NCI-H524 treated with DMSO at 0.1 percent for 48 hours (cell line): ENCODE measurements around the gene LYPLA2.
"Not testable (repeated sequence)": the region's sequence is repeated elsewhere in the genome, so short reads cannot be mapped to it uniquely, and the experiment has no call there.

Source experiments
- DNase-seq: peaks from one replicate; lab custom pipeline; 2025; lab: John Stamatoyannopoulos, UW

Gene LYPLA2

DNA sequence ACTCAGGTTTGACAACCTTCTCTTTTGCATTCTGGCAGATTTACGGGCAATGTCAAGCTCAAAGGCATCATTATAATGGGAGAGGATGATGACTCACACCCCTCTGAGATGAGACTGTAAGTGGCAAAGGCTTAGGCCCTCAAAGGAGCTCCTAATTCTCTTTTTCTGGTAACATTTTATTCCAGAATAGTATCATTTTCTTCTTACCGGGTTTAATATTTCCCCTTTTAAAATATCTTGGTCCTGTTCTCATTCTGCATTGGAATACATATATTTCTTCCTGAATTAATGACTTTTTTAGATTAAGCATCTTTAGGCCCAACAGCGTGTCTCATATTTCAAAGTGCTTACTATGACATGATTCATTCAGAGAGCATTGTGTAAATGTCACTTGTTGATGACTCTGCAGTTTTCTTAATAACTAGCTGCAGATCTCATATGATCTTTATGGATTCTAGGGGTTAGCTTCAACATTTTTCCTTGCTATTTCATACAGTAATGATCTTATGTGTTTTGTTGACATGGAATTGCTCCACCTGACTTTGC is 11.0 kb upstream of the LYPLA2 start:
- no peak for DNase-seq

DNA sequence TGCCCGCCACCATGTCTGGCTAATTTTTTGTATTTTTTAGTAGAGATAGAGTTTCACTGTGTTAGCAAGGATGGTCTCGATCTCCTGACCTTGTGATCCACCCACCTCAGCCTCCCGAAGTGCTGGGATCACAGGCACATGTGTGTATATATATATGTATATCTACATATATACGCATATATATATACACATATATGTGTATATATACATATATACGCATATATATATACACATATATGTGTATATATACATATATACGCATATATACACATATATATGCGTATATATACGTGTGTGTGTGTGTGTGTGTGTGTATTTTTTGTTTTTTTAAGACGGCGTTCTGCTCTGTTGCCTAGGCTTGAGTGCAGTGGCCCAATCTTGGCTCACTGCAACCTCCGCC is 7.8 kb upstream of the LYPLA2 start:
- DNase-seq, result not testable (repeated sequence)

DNA sequence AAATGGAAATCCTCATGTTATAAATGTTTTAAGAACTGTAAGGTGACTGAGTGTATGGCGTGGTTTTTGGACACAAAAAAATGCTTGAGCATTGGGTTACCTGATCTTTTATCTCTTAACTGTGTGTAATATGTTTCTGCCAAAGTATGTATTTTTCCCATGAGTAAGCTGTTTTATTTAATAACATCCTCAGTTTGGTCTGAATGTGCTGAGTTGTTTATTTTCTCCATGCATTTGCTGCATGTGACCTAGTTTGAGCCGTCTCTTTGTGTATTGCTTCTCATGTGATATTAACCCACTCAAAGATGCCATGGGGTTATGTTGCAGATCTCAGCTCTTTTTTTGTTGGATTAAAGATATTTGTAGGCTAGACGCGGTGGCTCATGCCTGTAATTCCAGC is 6.1 kb upstream of the LYPLA2 start:
- no peak for DNase-seq

DNA sequence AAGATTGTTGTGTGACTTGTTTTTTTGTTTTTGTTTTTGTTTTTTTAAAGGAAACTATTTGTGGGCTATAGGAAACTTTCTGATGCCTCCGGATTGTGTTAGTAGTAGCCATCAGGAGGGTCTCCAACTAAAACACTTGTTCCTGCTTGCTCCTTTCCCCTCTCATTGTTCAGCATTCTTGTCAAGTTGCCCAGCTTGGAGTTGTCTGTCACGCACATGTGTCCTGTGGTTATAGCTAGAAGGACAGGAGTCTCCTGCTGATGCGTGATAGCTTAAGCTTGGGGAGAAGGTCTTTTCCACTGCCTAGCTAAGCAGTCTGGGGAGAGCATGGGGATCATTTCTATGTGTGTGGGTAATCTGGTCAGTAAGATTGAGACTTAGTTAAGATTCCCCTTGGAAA is 3.2 kb upstream of the LYPLA2 start:
- no peak for DNase-seq

DNA sequence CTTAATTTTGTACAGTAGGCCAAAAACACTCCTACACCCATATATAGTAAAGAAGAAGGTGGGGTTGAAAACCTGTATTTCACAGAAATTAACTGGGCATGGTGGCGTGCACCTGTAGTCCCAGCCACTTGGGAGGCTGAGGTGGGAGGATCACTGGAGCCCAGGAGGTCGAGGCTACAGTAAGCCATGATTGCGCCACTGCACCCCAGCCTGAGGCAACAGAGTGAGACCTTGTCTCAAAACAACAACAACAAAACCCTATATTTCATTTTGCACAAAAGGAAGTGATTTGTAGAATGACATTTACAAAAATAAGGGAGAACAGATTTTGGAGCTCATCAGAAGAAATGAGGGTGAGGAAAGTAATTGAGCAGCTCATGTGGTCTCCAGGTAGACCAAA is 2.2 kb upstream of the LYPLA2 start:
- no peak for DNase-seq

DNA sequence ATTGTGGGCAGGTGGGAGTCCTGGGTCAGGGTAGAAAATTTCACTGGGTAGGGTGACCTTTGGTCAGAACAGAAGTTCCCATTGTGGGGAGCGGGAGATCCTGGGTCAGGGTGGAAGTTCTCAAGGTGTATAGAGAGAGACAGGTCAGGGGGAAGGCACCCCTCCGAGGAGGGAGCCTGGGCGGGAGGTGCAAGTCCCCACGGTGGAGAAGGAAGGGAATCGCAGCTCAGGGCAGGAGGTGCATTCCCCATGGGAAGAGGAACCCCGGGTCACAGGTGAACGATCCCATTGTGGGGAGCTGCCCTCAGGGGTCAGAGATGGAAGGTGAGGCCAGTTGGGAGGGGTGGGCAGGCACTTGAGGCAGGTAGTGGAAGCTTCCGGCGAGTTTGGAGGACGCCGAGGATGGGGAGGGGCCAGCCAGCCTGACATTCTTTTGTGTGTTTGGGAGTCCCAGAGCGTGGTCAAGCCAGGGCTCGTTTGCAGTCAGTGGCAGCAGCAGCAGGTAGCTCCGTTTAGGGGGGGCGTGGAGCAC is 637 bp downstream of the LYPLA2 start:
- DNase-seq, result no peak

DNA sequence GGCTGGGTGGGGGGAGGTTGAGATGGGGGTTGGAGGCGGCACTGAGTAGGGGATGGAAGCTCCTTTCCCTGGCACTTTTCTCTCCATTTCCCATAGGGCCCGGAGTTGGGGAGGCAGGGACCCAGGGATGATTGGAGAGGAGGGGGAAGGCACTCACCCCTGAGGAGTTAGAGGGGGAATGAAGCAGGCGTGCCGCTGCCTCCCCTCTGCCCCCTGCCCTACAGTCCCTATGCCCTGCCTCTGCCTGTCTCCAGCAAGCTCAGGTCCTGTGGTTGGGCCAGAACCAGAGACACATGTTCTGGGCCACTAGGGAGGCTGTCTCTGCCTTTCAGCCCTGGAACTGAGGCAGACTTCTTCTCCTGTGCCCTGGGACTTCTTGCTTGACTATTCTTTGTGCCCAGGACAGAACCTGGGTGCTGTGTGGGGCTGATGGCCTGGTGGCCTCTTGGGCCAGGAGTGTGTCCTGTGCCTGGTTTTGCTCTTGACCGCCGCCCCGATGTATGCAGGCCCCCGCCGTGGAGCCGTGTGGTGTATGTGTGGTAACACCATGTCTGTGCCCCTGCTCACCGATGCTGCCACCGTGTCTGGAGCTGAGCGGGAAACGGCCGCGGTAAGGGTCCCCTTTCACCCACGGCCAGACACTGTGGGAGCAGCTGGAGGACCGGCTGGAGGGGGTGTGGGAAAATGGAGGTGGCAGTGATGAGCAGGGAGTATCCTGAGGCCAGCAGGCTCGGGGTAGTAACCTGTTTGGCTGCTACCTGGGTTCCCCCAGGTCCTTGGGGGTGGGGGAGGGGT is 1.4 kb downstream of the LYPLA2 start:
- DNase-seq, result no peak

DNA sequence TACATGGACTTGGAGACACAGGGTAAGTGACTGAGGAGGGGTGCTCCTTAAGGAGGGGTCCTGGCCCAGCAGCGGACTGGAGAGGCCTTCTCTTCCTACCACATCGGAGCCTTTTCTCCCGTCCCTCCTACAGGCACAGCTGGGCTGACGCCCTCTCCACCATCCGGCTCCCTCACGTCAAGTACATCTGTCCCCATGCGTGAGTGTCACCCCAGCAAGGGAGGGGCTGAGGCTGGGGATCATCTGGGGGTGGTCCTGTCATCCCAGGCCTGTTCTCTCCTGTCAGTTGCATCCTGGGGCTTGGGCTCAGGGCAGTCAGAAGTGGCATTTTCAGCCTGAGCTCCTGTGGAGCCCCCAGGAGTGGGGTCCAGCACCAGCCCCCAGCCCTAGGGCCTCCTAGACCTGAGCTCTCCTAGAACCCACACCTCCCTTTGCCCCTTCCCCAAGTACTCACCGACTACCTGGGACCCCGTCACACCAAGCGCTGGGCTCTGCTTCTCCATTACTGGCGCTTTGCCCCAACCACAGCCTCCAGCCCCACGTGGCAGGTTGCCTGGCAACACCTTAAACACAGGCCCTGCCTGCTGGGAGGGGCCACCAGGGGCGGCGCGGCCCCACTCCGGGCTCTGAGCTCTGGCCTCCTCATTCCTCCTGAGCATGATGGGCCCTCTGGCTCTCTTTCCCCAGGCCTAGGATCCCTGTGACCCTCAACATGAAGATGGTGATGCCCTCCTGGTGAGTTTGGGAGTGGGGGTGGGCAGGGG is 2.3 kb downstream of the LYPLA2 start:
- no peak for DNase-seq

DNA sequence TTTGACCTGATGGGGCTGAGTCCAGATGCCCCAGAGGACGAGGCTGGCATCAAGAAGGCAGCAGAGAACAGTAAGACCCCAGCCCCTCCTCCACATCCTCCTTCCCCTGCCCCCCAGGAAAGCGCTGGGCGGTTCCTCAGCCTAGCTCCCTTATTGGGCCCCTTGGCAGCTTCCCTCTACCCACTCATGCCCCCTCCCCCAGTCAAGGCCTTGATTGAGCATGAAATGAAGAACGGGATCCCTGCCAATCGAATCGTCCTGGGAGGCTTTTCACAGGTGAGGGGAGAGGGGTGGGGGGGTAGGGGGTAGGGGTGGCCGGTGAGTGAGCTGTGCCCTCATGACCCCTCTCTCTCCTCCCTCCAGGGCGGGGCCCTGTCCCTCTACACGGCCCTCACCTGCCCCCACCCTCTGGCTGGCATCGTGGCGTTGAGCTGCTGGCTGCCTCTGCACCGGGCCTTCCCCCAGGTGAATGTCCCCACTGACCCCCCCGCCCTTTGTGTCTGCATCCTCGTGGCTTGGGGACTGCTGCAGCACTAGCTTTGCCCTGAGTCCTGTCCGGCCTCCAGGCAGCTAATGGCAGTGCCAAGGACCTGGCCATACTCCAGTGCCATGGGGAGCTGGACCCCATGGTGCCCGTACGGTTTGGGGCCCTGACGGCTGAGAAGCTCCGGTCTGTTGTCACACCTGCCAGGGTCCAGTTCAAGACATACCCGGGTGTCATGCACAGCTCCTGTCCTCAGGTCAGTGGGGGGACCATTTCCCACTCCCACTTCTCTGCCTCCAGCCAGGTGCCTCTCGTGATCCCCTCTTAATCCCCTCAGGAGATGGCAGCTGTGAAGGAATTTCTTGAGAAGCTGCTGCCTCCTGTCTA is 3.2 kb downstream of the LYPLA2 start:
- DNase-seq, result no peak

DNA sequence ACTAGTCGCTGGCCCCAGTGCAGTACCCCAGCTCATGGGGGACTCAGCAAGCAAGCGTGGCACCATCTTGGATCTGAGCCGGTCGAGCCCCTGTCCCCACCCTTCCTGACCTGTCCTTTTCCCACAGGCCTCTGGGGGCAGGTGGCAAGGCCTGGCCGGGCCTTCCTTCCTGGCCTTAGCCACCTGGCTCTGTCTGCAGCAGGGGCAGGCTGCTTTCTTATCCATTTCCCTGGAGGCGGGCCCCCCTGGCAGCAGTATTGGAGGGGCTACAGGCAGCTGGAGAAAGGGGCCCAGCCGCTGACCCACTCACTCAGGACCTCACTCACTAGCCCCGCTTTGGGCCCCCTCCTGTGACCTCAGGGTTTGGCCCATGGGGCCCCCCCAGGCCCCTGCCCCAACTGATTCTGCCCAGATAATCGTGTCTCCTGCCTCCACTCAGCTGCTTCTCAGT is 3.8 kb downstream of the LYPLA2 start:
- not testable (repeated sequence) for DNase-seq

DNA sequence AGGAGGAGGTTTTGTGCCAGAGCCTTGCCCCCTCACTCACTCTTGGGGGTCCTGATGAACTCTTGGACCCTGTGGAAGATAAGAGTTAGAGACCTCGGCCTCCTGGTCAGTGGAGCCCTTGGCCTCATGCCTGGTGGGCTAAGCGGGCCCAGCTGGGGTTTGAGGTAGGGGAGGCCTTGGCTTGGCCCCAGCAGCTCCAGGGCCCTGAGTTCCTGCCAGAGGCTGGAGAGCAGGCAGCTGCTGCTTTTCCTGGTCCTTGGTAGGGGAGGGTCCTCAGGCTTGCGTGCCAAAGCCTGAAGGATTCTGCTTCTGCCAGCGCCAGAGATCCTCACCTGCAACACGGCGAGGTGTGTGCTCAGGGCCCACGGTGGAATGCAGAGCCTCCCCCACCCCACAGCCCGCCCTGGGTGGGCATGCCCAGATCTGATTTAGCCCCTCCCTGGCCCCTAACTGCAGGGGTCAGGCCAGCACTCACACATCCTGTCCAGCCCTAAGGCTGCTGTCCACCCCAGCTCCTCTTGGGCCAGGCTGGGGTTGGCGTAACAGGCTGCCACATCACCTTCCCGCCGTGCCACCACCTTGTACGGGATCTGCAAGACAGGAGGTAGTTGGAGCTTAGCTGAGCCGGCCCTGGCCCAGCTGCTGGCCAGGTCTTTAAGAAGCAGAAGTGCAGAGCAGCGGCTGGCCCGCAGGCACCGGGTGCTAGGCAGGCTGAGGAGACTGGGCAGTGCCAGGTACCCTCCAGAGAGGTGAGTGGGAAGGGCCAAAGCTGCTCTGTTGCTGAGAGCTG is 4.9 kb downstream of the LYPLA2 start:
- DNase-seq, result no peak

DNA sequence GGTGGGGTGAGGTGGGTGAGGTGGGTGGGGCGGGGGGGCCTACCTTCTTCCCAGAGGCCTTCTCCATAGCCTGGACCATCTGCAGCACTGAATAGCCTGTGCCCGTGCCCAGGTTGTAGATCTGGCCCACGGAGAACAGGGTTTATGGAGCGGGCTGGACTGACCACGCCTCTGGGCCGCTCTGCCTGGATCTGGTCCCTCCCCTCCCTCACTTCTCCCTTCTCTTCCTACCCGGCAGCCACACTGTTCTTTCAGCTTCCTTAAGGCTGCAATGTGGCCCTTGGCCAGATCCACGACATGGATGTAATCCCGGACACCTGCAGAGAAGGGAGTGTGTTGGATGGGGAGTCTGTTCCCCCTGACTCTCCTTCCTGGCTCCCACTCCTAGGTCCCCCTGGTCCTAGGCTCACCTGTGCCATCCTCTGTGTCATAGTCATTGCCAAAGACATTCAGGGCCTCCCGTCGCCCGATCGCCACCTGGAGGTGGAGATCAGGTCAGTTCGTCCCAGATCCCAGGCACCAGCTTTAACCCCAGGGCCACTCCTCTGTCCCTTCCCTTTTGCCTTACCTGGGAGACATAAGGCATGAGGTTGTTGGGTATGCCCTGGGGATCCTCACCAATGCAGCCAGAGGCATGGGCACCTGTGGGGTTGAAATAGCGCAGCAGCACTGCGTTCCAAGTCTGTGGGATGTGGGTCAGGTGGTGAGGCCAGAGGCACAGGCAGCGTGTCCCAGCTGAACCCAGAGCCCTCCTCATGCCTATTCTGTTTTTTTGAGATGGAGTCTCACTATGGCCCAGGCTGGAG is 5.7 kb downstream of the LYPLA2 start:
- no peak for DNase-seq

DNA sequence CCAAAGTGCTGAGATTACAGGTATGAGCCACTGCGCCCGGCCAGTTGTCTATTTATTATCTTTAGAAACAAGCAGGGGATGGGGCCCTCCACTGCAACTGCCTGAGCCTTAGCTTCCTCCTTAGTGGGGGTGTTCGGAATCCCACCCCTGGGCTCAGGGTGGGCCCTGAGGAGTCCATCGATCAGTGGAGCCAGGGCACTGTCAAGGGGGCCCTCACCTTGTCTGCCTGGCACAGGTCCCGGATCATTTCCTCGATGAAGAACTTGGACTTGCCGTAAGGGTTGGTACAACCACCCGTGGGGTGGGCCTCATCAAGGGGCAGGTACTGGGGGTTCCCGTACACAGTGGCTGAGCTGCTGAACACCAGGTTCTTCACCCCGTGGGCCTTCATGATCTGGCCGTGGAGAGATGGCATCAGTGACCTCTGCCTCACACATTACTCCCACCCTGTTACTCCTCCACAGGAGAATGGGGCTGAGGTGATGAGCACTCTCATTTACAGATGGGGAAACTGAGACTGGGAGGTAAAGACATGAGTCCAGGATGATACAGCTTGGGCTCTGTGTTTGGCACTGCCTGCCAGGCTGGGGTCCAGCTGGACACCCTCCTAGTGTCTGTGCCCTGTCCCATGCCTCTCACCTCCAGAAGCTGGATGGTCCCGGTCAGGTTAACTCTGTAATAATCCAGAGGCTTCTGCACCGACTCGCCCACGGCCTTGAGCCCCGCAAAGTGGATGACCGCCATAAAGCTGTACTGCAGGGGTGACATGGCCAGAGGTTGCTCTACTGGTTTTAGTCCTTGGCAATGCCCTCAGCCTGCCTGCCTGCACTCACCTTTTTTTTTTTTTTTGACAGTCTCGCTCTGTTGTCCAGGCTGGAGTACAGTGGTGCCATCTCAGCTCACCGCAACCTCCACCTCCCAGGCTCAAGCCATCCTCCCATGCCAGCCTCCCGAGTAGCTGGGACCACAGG is 6.8 kb downstream of the LYPLA2 start:
- no peak for DNase-seq

DNA sequence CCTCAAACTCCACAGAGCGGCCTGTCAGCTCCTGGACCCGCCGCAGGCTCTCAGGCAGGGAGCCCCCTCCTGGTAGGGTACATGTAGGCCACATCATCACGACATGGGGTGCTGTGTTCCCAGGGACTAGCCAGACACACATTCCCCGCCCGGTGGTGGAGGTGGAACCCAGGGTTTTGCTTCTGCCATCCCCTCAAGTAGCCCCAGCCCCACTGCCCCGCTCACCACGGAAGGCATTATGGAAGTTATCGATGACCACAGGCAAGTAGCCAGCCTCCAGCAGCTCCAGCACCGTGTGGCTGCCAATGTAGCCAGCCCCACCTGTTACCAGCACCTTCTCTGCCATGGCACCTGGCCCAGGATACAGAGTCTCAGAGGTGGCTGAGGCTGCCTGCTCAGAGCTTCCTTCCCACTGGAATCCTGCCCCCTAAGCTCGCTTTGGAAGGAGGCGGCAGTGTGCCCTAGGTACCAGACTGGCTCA is 7.8 kb downstream of the LYPLA2 start:
- no peak for DNase-seq

DNA sequence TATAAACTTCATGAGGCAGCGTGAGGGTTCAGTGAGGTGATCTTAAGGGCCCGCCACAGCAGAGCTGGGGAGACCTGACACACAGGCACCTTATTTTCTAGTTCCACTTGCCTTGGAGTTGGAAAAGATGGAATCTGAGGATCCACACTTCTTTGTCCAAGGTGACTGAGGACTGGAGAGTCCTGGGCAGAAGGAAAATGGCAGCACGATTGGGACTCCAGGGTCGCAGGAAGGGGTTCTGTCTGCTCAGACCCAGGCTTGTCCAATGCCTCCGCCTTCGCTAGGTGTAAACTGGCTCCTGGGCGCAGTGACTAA is 8.3 kb downstream of the LYPLA2 start:
- DNase-seq, result no peak

DNA sequence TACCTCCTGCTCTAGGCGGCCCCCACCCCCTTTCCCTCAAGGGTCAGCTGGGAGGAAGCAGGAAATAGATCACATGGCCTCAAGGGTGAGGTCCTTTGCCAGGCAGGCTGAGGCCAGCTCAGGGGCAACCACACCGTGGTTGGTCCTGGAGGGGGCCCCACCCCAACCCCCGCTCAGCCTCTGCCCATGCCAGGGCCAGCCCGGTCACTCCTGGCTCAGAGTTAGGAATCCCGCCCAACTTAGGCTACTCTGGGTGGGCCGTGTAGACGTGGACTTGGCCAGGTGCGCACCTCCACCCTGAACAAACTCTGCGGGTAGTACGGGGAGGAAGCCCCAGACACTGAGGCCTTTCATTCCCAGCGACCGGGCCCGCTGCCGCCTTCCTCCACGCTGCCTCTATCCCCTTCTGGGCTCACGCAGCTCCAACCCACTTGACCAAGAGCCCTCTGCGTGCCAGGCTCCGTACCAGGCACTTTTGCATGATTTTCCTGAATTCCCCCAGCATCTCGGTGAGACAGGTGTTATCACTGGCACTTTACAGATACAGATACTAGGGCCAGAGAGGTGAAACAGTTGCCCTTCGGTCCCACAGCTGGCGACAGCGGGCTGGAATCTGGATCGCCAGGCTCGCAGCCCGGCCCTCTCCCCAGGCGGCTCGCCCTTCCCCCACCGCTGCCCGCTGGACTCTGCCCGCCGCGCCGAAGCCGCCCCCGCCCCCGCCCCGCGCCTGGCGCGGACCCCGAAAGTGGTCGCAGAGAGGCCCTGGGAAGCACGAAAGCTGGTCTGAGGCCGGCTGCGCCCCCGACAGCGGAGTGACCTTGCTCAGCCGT is 8.8 kb downstream of the LYPLA2 start:
- no peak for DNase-seq

DNA sequence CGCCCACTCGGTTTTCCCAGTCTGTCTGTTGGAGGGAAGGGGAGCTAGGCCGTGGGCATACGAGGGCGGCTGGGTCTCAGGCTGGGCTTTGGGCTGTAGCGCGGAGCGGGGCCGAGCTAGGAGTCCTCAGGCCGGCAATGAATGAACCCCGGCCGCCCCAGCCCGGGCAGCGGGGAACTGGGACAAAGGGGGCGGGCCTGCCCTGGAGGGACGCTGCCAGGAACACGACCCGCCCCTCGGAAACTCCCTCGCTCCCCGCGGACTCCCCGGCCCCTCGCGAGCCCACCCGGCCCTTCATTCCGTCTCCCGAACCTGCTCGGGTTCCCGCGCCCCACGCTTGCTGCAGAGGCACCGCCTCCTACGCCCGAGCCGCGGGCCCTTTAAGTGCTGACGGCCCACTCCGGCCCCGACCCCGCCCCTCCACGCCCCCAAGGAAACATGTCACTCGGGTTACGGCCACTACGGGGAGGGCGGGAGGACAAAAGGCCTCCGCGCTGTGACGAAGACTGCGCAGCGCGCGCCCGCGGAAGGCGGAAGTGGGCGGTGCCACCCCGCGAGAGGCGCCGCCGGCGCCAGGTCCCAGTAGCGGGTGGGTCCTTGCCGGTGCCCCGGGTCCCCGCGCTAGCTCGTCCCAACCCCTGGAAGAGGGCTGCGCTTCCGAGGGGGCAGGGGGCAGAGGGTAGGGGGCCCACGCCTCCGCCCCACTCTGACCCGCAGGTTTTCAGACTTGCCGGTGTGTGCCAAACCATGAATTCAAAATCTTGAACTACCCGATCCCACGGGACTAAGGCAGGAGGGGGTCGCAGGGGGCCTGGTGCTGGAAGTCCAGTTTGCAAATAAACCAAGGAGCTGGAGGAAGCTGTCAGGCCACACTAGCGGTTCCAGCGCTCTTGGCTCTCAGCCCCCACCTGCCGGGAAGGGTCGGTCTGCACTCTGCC is 9.7 kb downstream of the LYPLA2 start, which contains the start of gene GALE:
Gene GALE (minus strand): TSS at position 355 of the 938 bp plus-strand sequence. CDS start 1,747 bp downstream, outside the sequence.
- peak; percentile 48 for DNase-seq
